Sigmoid colon (tissue), 4 donors: ENCODE results near the gene ODF4.

Source experiments
- CTCF ChIP-seq, 4 experiments: fragments of 450-650 bp in 3 of 4; fragments of 200-600 bp in 1 of 4; IDR thresholded peaks; one replicate each; pipeline ENCODE4 v1.5.1; 2016 to 2019; ENCODE audit warnings: antibody characterized with exemption in 4 of 4, mild to moderate bottlenecking in 3 of 4, moderate library complexity in 2 of 4
- POLR2A ChIP-seq, 2 donors: fragments of 450-650 bp; IDR thresholded peaks; one replicate each; pipeline ENCODE4 v1.6.1; 2016; ENCODE audit warnings: antibody characterized with exemption in 2 of 2, mild to moderate bottlenecking in 2 of 2, moderate library complexity in 2 of 2
- POLR2AphosphoS5 ChIP-seq, 4 donors: sonication (generic); formaldehyde crosslinking; IDR thresholded peaks; one replicate each; pipeline ENCODE4 v1.6.1; 2017; ENCODE audit warnings: antibody characterized with exemption in 4 of 4

DNA sequence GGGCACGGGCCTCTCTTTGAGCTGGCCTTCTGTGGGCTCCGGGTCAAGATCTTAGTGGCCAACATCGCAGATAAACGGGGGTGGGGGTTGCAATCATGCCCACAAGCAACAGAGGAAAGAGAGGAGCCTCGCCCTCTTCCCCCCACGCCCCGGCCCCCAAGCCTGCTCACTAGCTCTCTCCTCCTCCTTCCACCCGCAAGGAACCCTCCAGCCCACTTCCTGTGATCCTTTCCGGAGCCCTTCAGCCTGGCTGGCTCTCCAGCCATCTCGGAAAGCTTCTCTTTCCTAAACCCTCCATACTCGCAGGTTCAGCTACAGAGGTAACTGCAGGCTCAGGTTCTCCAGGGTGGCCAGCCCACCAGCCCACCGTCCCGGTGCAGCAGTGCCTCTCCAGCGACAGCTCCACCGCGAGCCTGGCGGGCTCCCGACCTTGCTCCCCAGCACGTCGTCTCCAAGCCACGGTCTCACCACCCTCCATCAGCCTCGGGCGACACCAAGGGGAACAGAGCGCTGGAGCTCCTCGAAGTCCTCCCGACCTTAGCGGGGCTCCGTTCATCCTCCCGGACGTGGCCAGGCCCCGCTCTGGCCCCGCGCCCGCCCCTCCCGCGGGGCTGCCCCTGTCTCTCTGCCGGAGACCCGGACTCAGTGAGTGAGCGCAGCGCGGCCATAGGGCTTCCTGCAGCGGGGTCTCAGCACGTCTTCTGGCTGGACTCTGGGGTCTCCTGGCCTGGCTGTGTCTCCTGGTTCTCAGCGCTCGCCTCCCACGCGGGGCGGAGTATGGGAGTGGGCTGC is 12.9 kb upstream of the ODF4 start:
- TF ChIP-seq POLR2A (IDR thresholded peaks at IDR 0.05) (no peak), CTCF (IDR thresholded peaks at IDR 0.05) (no peak), POLR2AphosphoS5 (IDR thresholded peaks at IDR 0.05) (no peak)
